ENCODE results near the gene CDK10. TPM values are rescaled to one million over a fixed set of nuclear protein-coding genes. Genes with fewer than 3 reads are reported as not detected.

The CDK10 gene
- total RNA-seq, 1 donor from 2014 or later, result 40.5 TPM

DNA sequence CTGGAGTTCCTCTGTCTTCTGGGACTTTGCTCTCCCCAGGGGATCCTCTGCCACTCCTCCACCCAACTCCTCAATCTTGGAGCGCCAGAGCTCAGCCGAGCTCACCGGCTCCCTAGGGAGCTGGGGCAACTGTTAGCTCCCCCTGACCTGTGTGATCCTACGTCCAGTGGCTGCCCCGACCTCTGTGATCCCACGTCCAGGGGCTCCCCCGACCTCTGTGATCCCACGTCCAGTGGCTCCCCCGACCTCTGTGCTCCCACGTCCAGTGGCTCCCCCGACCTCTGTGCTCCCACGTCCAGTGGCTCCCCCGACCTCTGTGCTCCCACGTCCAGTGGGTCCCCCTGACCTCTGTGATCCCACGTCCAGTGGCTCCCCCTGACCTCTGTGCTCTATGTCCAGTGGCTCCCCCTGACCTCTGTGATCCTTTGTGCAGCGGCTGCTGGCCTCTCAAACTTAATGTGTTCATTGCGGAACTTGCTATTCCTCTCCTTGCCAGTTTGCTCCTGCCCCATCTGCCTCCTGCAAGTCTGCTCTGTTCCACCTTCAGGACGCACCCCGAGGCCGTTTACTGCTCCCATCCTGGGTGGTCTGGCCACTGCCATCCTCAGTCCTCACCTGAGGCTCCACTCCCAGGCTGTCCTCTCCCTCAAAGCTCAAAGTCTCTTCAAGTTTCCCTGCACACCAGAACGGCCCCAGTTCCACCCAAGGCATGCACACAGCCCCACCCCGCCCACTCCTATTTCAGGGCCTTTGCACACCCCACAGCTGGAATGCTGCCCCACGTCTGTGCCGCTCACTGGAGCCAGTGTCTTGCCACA is 31.4 kb downstream of the CDK10 start:
- peaks cover 21% of the 10 kb centered on the region for H3K4me1 ChIP-seq (ENCODE audit: insufficient read depth, low read length)
- Mint-ChIP-seq H3K4me3 (ENCODE audit: unreplicated experiment) (peak overlapping the region; percentile 5), H3K4me1 (ENCODE audit: low read depth, unreplicated experiment) (peaks cover 15% of the 10 kb centered on the region), H3K9me3 (ENCODE audit: unreplicated experiment) (no peaks in the 10 kb centered on the region), H3K36me3 (ENCODE audit: low read depth, unreplicated experiment) (peaks cover 7% of the 10 kb centered on the region), H3K27ac (ENCODE audit: unreplicated experiment) (peak overlapping the region; percentile 41), H3K27me3 (ENCODE audit: low read depth, unreplicated experiment) (no peaks in the 10 kb centered on the region)
- H3K4me3 ChIP-seq (ENCODE audit: insufficient read depth, low read depth, low read length), result no peak overlapping the region
- peaks cover 8% of the 10 kb centered on the region for H4K20me1 ChIP-seq (ENCODE audit: insufficient read depth, low read length)
- peaks cover 24% of the 10 kb centered on the region for H3K79me2 ChIP-seq (ENCODE audit: insufficient read depth, low read length)
- H3K36me3 ChIP-seq (ENCODE audit: insufficient read depth, low read length), result no peaks in the 10 kb centered on the region
- H3K4me2 ChIP-seq (ENCODE audit: low read length), result no peak overlapping the region
- H3K27ac ChIP-seq (ENCODE audit: low read depth, low read length), result no peak overlapping the region
- H3K27me3 ChIP-seq (ENCODE audit: insufficient read depth, low read length), result no peaks in the 10 kb centered on the region
- DNase-seq (ENCODE audit: low read depth) (no peak), FAIRE-seq (no peak)
- no peak overlapping the region for H3K9ac ChIP-seq (ENCODE audit: low read length)
- H2AFZ ChIP-seq (ENCODE audit: low read depth, low read length), result no peak overlapping the region
- H3K9me3 ChIP-seq (ENCODE audit: insufficient read depth, low read depth, low read length), result no peaks in the 10 kb centered on the region
- no peak for TF ChIP-seq EZH2 (IDR thresholded peaks at IDR 0.05; ENCODE audit: insufficient read depth, low read length)
- TF ChIP-seq, protein P1, sequence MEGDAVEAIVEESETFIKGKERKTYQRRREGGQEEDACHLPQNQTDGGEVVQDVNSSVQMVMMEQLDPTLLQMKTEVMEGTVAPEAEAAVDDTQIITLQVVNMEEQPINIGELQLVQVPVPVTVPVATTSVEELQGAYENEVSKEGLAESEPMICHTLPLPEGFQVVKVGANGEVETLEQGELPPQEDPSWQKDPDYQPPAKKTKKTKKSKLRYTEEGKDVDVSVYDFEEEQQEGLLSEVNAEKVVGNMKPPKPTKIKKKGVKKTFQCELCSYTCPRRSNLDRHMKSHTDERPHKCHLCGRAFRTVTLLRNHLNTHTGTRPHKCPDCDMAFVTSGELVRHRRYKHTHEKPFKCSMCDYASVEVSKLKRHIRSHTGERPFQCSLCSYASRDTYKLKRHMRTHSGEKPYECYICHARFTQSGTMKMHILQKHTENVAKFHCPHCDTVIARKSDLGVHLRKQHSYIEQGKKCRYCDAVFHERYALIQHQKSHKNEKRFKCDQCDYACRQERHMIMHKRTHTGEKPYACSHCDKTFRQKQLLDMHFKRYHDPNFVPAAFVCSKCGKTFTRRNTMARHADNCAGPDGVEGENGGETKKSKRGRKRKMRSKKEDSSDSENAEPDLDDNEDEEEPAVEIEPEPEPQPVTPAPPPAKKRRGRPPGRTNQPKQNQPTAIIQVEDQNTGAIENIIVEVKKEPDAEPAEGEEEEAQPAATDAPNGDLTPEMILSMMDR (IDR thresholded peaks at IDR 0.05; ENCODE audit: insufficient read depth, low read depth, low read length), result no peak

DNA sequence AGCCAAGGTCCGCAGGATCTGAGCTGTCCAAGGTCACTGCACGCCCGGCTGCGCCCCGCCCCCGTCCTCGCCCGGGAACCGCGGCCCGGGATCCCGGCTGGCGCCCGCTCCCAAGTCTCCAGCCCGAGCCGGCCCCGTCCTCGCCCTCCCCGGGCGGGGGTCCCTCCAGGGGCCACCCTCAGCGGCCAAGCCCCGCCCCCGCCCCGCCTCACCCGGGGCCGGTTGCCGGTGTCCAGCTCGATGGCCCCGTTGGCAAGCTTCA is 34.0 kb downstream of the CDK10 start:
- DNase-seq (ENCODE audit: low read depth), result no peak
- Mint-ChIP-seq H3K4me3 (ENCODE audit: unreplicated experiment) (peak overlapping the region; percentile 88), H3K27ac (ENCODE audit: unreplicated experiment) (peak overlapping the region; percentile 86), H3K36me3 (ENCODE audit: low read depth, unreplicated experiment) (peaks cover 10% of the 10 kb centered on the region), H3K27me3 (ENCODE audit: low read depth, unreplicated experiment) (no peaks in the 10 kb centered on the region), H3K4me1 (ENCODE audit: low read depth, unreplicated experiment) (peaks cover 23% of the 10 kb centered on the region), H3K9me3 (ENCODE audit: unreplicated experiment) (no peaks in the 10 kb centered on the region)
- Histone ChIP-seq H3K4me3 (ENCODE audit: insufficient read depth, low read depth, low read length) (peak overlapping the region; percentile 92), H3K4me1 (ENCODE audit: insufficient read depth, low read length) (peaks cover 35% of the 10 kb centered on the region), H3K27me3 (ENCODE audit: insufficient read depth, low read length) (no peaks in the 10 kb centered on the region), H3K9ac (ENCODE audit: low read length) (peak overlapping the region; percentile 83), H3K9me3 (ENCODE audit: insufficient read depth, low read depth, low read length) (no peaks in the 10 kb centered on the region), H4K20me1 (ENCODE audit: insufficient read depth, low read length) (peaks cover 31% of the 10 kb centered on the region), H3K79me2 (ENCODE audit: insufficient read depth, low read length) (peaks cover 46% of the 10 kb centered on the region), H3K36me3 (ENCODE audit: insufficient read depth, low read length) (peaks cover 2% of the 10 kb centered on the region), H3K27ac (ENCODE audit: low read depth, low read length) (peak overlapping the region; percentile 68), H2AFZ (ENCODE audit: low read depth, low read length) (peak overlapping the region; percentile 71), H3K4me2 (ENCODE audit: low read length) (peak overlapping the region; percentile 100)
- no peak for TF ChIP-seq EZH2 (IDR thresholded peaks at IDR 0.05; ENCODE audit: insufficient read depth, low read length)
- TF ChIP-seq, protein P1 (IDR thresholded peaks at IDR 0.05; ENCODE audit: insufficient read depth, low read depth, low read length), result no peak
- FAIRE-seq, result no peak
